DND-41 (cell line): ENCODE data around the gene DLG2.
"Not testable (repeated sequence)": the region's sequence is repeated elsewhere in the genome, so short reads cannot be mapped to it uniquely, and the experiment has no call there.

ENCODE experiments used
- ATAC-seq: fragments of 200-7000 bp; cut with Tn5 transposase; 3 replicates; pipeline ENCODE4 v1.9.1; 2021; ENCODE audit warnings: low read depth; ENCODE audit not compliant: insufficient read depth
- DNase-seq: peaks from one replicate; pipeline ENCODE4 v3.0.0-alpha.2; 2020
- H2AFZ ChIP-seq: 2 replicates; pipeline ENCODE4 v1.6.0; 2012; ENCODE audit warnings: low read depth, low read length
- H3K27ac ChIP-seq: 2 replicates; pipeline ENCODE4 v1.5.1; 2012; ENCODE audit warnings: low read length, inconsistent platforms
- H3K27me3 ChIP-seq: fragments of 200-600 bp; sonication (generic); 2 replicates; pipeline ENCODE4 v1.6.0; 2012; ENCODE audit warnings: low read length, mild to moderate bottlenecking, inconsistent platforms; ENCODE audit not compliant: insufficient read depth, poor library complexity
- H3K36me3 ChIP-seq: 2 replicates; pipeline ENCODE4 v1.5.1; 2012; ENCODE audit warnings: low read length, inconsistent platforms; ENCODE audit not compliant: insufficient read depth
- H3K4me1 ChIP-seq: 2 replicates; pipeline ENCODE4 v1.5.1; 2012; ENCODE audit warnings: mild to moderate bottlenecking, low read length; ENCODE audit not compliant: insufficient read depth
- H3K4me2 ChIP-seq: 2 replicates; pipeline ENCODE4 v1.6.0; 2012; ENCODE audit warnings: mild to moderate bottlenecking, moderate library complexity, low read length, inconsistent platforms; ENCODE audit not compliant: insufficient read depth
- H3K4me3 ChIP-seq, 2 experiments: fragments of 200-600 bp in 1 of 2; shearing (Covaris generic) in 1 of 2; 2 replicates each; pipeline ENCODE4 v1.5.1; 2012 to 2016; ENCODE audit warnings: inconsistent platforms in 2 of 2, low read length in 2 of 2, mild to moderate bottlenecking in 2 of 2, low read depth in 1 of 2, moderate library complexity in 1 of 2
- H3K79me2 ChIP-seq: 2 replicates; pipeline ENCODE4 v1.6.0; 2012; ENCODE audit warnings: low read length, inconsistent platforms; ENCODE audit not compliant: insufficient read depth
- H3K9ac ChIP-seq: 2 replicates; pipeline ENCODE4 v1.6.0; 2012; ENCODE audit warnings: low read depth, mild to moderate bottlenecking, inconsistent platforms, low read length, moderate library complexity
- H3K9me3 ChIP-seq: 2 replicates; pipeline ENCODE4 v1.5.1; 2012; ENCODE audit warnings: low read length, moderate library complexity, mild to moderate bottlenecking, inconsistent platforms; ENCODE audit not compliant: insufficient read depth, severe bottlenecking
- H4K20me1 ChIP-seq: 2 replicates; pipeline ENCODE4 v1.6.0; 2012; ENCODE audit warnings: low read length; ENCODE audit not compliant: insufficient read depth
- CTCF ChIP-seq: IDR thresholded peaks from 2 replicates; pipeline ENCODE4 v1.5.1; 2012; ENCODE audit warnings: borderline replicate concordance, low read length, moderate library complexity, mild to moderate bottlenecking; ENCODE audit not compliant: poor library complexity, severe bottlenecking; ENCODE audit errors: extremely low read depth
- EZH2 ChIP-seq: IDR thresholded peaks from 3 replicates; pipeline ENCODE4 v1.6.1; 2012; ENCODE audit warnings: borderline replicate concordance, low read depth, mild to moderate bottlenecking, moderate library complexity, low read length, inconsistent platforms; ENCODE audit not compliant: severe bottlenecking

DLG2 gene

DNA sequence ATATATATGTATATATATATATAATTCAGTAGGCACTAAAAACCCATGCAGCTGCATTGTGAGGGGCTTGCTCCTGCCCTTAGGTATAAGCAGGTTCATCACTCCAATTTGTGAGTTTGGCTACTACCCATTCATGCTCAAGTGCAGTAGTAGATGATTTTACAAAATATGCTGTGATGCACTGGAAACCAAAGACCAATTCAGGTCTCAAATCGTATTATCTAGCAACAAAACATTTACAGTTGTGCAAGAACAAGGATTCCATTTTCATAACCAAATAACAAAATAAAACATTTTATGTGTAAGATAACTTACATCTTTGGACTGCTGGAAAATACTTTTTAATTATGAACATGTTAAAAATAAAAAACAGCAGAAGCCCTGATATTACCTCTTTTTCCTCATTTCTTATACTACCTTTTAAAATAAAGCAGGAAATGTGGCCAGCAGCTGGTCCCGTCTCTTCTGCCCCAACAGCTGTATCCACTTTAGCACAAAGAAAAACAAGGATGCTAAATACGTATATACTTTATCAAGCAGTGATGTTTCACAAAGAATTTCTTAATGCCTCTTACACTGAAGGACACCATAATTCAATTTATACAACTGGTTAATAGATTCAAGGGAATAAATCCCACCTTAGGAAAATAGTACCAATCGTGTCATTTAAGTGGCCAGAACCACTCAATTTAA lies 35.0 kb upstream of the DLG2 start:
- Histone ChIP-seq H3K4me2 (peak overlapping the region; percentile 93), H4K20me1 (peaks cover 53% of the 10 kb centered on the region), H3K4me3 (peak overlapping the region; percentile 75 to 82; a peak in 3 of 4 replicates), H3K4me1 (peaks cover 57% of the 10 kb centered on the region), H2AFZ (no peak overlapping the region), H3K36me3 (peaks cover 68% of the 10 kb centered on the region), H3K9ac (peak overlapping the region; percentile 100), H3K79me2 (peaks cover 81% of the 10 kb centered on the region), H3K27ac (peak overlapping the region; percentile 13; the same call in 1 of the 2 replicates), H3K27me3 (no peaks in the 10 kb centered on the region), H3K9me3 (no peaks in the 10 kb centered on the region)
- TF ChIP-seq CTCF (no peak), EZH2 (no peak)
- ATAC-seq, result no peak
- DNase-seq, result no peak

DNA sequence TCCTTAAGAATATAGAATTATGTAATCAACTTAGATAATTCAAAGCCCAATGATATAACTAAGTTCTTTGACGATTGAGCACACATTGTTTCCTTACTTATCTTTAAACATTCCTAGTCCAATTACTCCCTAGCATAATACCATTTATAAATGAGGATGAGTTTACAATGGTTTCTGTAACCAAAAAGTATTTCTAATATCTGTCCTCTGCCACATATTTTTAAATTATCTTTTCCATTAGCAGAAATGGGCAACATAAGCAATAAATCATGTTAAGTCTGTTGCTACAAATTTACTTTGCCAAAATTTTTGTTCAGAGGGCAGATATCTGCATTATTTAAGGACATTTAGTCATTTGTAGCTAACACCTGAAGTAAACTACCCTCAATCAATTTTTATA lies 31.0 kb upstream of the DLG2 start:
- Histone ChIP-seq H2AFZ (no peak overlapping the region), H3K27me3 (no peaks in the 10 kb centered on the region), H3K9me3 (no peaks in the 10 kb centered on the region), H4K20me1 (peaks cover 65% of the 10 kb centered on the region), H3K27ac (no peak overlapping the region), H3K4me3 (no peak overlapping the region), H3K4me2 (no peak overlapping the region), H3K79me2 (peaks cover 78% of the 10 kb centered on the region), H3K4me1 (peaks cover 47% of the 10 kb centered on the region), H3K9ac (no peak overlapping the region), H3K36me3 (peaks cover 82% of the 10 kb centered on the region)
- no peak for TF ChIP-seq EZH2
- no peak for TF ChIP-seq CTCF
- DNase-seq (no peak), ATAC-seq (no peak)

DNA sequence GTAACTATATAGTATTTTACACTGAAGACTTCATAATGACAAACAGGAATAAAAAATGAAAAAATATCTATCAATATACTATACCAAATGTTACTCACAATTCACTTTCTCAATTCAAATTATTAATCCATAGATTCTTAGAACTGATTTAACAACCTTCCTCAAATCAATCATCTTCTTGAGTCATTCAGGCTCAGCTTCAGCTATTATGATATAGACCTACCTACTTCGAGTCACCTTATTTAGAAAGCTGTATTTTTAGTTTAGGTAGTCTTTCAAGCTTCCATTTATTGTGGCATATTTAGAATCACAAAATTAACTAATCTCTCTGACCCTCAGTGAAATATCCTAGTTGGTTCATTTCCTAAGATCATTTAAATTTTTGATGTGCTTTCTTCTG lies 29.6 kb upstream of the DLG2 start:
- peaks cover 64% of the 10 kb centered on the region for H3K79me2 ChIP-seq
- no peak overlapping the region for H3K9ac ChIP-seq
- ATAC-seq, result no peak
- H3K4me3 ChIP-seq, result no peak overlapping the region
- DNase-seq, result no peak
- H3K27me3 ChIP-seq, result no peaks in the 10 kb centered on the region
- peaks cover 33% of the 10 kb centered on the region for H3K4me1 ChIP-seq
- no peaks in the 10 kb centered on the region for H3K9me3 ChIP-seq
- peaks cover 53% of the 10 kb centered on the region; the same call in 1 of the 2 replicates for H4K20me1 ChIP-seq
- no peak overlapping the region for H3K4me2 ChIP-seq
- H3K27ac ChIP-seq, result no peak overlapping the region
- H3K36me3 ChIP-seq, result peaks cover 71% of the 10 kb centered on the region
- no peak overlapping the region for H2AFZ ChIP-seq
- TF ChIP-seq CTCF (no peak), EZH2 (no peak)

DNA sequence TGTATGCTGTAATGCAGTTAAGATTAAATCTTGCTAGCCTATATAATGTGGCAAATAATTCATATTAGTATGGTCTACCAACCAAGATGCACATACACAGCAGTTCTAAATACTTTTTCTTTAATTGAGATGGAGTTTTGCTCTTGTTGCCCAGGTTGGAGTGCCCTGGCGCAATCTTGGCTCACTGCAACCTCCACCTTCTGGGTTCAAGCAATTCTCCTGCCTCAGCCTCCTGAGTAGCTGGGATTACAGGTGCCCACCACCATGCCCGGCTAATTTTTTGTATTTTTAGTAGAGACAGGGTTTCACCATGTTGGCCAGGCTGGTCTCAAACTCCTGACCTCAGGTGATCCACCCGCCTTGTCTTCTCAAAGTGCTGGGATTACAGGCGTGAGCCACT lies 27.2 kb upstream of the DLG2 start:
- not testable (repeated sequence) for ATAC-seq, H3K27me3 ChIP-seq, DNase-seq, H3K4me2 ChIP-seq, H3K9me3 ChIP-seq, H3K4me3 ChIP-seq, H2AFZ ChIP-seq, H3K9ac ChIP-seq, H3K27ac ChIP-seq
- peaks cover 33% of the 10 kb centered on the region; the same call in 1 of the 2 replicates for H4K20me1 ChIP-seq
- peaks cover 58% of the 10 kb centered on the region for H3K79me2 ChIP-seq
- peaks cover 20% of the 10 kb centered on the region for H3K4me1 ChIP-seq
- H3K36me3 ChIP-seq, result peaks cover 55% of the 10 kb centered on the region
